Psoas muscle (tissue), 8 donors: ENCODE results near the gene MBTPS1. TPM values are rescaled to one million over a fixed set of nuclear protein-coding genes. Genes with fewer than 3 reads are reported as not detected.

Experiments
- ATAC-seq, 4 donors: fragments of 200-7000 bp; cut with Tn5 transposase; one replicate each; pipeline ENCODE4 v1.9.1; 2020; ENCODE audit warnings: moderate library complexity in 3 of 4, mild to moderate bottlenecking in 2 of 4
- DNase-seq, 2 donors: peaks; one replicate each; pipeline ENCODE4 v3.0.0-alpha.2; 2020
- H3K27ac ChIP-seq: fragments of 200-600 bp; one replicate; pipeline ENCODE4 v1.8.0; 2022
- H3K27me3 ChIP-seq, 3 donors: fragments of 200-600 bp in 1 of 3; one replicate each; pipeline versions ENCODE4 v1.6.1 to v1.8.0; 2013 to 2022; ENCODE audit warnings: low read length in 2 of 3, mild to moderate bottlenecking in 2 of 3, moderate library complexity in 1 of 3; ENCODE audit not compliant: insufficient read depth in 3 of 3
- H3K36me3 ChIP-seq, 2 donors: fragments of 200-600 bp in 1 of 2; one replicate each; pipeline versions ENCODE4 v1.6.1 to v1.8.0; 2013 to 2022; ENCODE audit warnings: low read depth in 1 of 2, mild to moderate bottlenecking in 1 of 2, moderate library complexity in 1 of 2; ENCODE audit not compliant: insufficient read depth in 1 of 2
- H3K4me1 ChIP-seq: fragments of 200-600 bp; one replicate; pipeline ENCODE4 v1.8.0; 2022
- H3K4me3 ChIP-seq: fragments of 200-600 bp; one replicate; pipeline ENCODE4 v1.8.0; 2022; ENCODE audit warnings: mild to moderate bottlenecking
- H3K9me3 ChIP-seq: fragments of 200-600 bp; one replicate; pipeline ENCODE4 v1.8.0; 2022
- CTCF ChIP-seq: fragments of 200-600 bp; IDR thresholded peaks from one replicate; pipeline ENCODE4 v1.8.0; 2022; ENCODE audit warnings: antibody characterized with exemption
- WGBS, 3 donors: extraction: QIAGEN DNeasy Blood & Tissue Kit; methylation state at CpG; one replicate each; pipeline versions ENCODE4 v1.1.6 to v1.1.7; 2013; 5-methylcytosine and 5-hydroxymethylcytosine counted together
- intact Hi-C, 2 donors: fragments of 100-400 bp; cut with DNase I; formaldehyde crosslinking; loops; one replicate each; pipeline versions ENCODE4 v1.11.0 to v1.14.2; 2022
- polyA plus RNA-seq, 3 donors: library from polyadenylated mRNA; stranded (reverse); fragments of 200-250 nt; gene quantifications; one replicate each; pipeline ENCODE4 v1.2.3, GENCODE V29; 2013
- total RNA-seq, 4 donors: library from RNA; stranded (reverse); fragmentation: NEBNext Ultra II Directional in 2 of 4; extraction: Animal tissue kit (Norgen Biotek cat#: 25700) in 2 of 4; gene quantifications; one replicate each; pipeline versions ENCODE4 v1.2.1 to v1.2.4, GENCODE V29; 2021 to 2023
- donor health status: healthy with polysubstance abuse.
- donor health status: DM: no; HTN: no; CAD: no; lungs with moderate emphysema.
- donor health status: Bipolar disorder and iron deficiency.
- donor health status: healthy.
- donor health status: DM: yes; HTN: yes; CAD: no.
- donor health status: DM: no; HTN: no; CAD: no.
- donor health status: DM: no; HTN: no; CAD: no.
- donor health status: DM: yes; HTN: yes; CAD: no.

Gene MBTPS1
- total and polyA plus RNA-seq, 7 donors, result 18.6 to 31.8 (median 28.8) TPM

- no peak for TF ChIP-seq CTCF
- ATAC-seq (no peak), DNase-seq (no peak)
- no peaks in the 10 kb centered on the region for H3K9me3 ChIP-seq
- H3K4me3 ChIP-seq, result no peak overlapping the region
- H3K36me3 ChIP-seq, result peaks cover 6 to 100% of the 10 kb centered on the region in 2 donors
- no peak overlapping the region for H3K27ac ChIP-seq
- intact Hi-C loops, result no loop called here
- no peaks in the 10 kb centered on the region for H3K4me1 ChIP-seq
- H3K27me3 ChIP-seq, result no peaks in the 10 kb centered on the region
- 91 to 93% (median 92%) methylated on average over 11 of the region's 11 CpGs for WGBS, 3 donors
Observed at GRCh38 chr16:84059111-84059510, 57.6 kb downstream of the MBTPS1 start.

GRCh38 chr16:84058664-84059063 is 58.1 kb downstream of the MBTPS1 start:
- intact Hi-C loops, result no loop called here
- Histone ChIP-seq H3K9me3 (no peaks in the 10 kb centered on the region), H3K27ac (no peak overlapping the region), H3K4me1 (no peaks in the 10 kb centered on the region), H3K4me3 (no peak overlapping the region), H3K27me3 (no peaks in the 10 kb centered on the region), H3K36me3 (peaks cover 6 to 100% of the 10 kb centered on the region in 2 donors)
- ATAC-seq, result no peak
- WGBS, 3 donors, result 88 to 94% (median 92%) methylated on average over 11 of the region's 11 CpGs
- TF ChIP-seq CTCF, result no peak
- peak in 1 of 2 donors; percentile 38 for DNase-seq

GRCh38 chr16:84058211-84058610 is 58.5 kb downstream of the MBTPS1 start:
- Histone ChIP-seq H3K4me1 (no peaks in the 10 kb centered on the region), H3K9me3 (no peaks in the 10 kb centered on the region), H3K27me3 (no peaks in the 10 kb centered on the region), H3K36me3 (peaks cover 6 to 100% of the 10 kb centered on the region in 2 donors), H3K4me3 (no peak overlapping the region), H3K27ac (no peak overlapping the region)
- ATAC-seq, result no peak
- WGBS, 3 donors, result 94 to 95% (median 95%) methylated on average over 15 of the region's 15 CpGs
- intact Hi-C loops, result no loop called here
- TF ChIP-seq CTCF, result no peak
- peak in 1 of 2 donors; percentile 36 for DNase-seq

GRCh38 chr16:84056933-84057332 is 59.8 kb downstream of the MBTPS1 start:
- intact Hi-C loops, result no loop called here

More at GRCh38 chr16:84056933-84057332, 59.8 kb downstream of the MBTPS1 start:
- no peak for TF ChIP-seq CTCF
- no peaks in the 10 kb centered on the region for H3K27me3 ChIP-seq
- ATAC-seq (no peak), DNase-seq (peak in 1 of 2 donors; percentile 10)
- no peaks in the 10 kb centered on the region for H3K9me3 ChIP-seq
- no peak overlapping the region for H3K4me3 ChIP-seq
- H3K36me3 ChIP-seq, result peaks cover 3 to 100% of the 10 kb centered on the region in 2 donors
- no peak overlapping the region for H3K27ac ChIP-seq
- no peaks in the 10 kb centered on the region for H3K4me1 ChIP-seq
- 91 to 98% (median 91%) methylated on average over 7 of the region's 7 CpGs for WGBS, 3 donors
